HG03175 (cell line): Measurements from ENCODE around the gene NPPC.
A peak's percentile ranks its signal among the peaks of the same experiment; 100 is the strongest.
"Not testable (repeated sequence)": the region's sequence is repeated elsewhere in the genome, so short reads cannot be mapped to it uniquely, and the experiment has no call there.

Experiments used
- ATAC-seq: cut with Tn5 transposase; IDR thresholded peaks from one replicate; pipeline ENCODE4 v1.9.1; 2021; ENCODE audit warnings: mild to moderate bottlenecking, moderate library complexity; ENCODE audit not compliant: unreplicated experiment

The NPPC gene, protein sequence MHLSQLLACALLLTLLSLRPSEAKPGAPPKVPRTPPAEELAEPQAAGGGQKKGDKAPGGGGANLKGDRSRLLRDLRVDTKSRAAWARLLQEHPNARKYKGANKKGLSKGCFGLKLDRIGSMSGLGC

DNA sequence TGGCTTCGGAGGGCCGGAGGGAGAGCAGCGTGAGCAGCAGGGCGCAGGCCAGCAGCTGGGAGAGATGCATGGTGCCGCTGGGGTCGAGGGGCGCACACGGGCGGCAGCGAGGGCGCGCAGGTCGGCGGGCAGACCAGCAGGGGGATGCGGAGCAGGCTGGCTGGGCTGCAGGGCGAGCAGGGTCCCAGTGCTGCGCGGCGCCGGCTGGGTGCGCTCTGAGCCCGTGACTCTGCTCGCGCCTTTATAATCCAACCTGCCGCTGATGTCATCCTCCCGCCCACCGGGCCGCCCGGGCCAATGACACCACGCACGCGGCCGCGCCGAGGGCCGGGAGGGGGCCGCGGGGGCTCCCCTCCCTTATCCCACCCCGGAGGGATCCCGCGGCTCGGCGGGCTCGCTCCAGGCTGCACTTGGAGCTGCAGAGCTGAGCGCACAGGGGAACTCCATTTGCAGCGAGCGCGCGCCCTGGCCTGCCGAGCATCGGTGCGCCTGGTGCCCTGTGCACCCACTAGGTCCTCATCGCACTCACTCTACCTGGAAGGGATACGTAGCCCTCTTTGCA lies at the start of gene NPPC:
Gene NPPC, minus strand, starts transcription at position 217 of the 562 bp plus-strand sequence. Its CDS starts 147 bp downstream, at position 70.
- peak; percentile 46 for ATAC-seq

DNA sequence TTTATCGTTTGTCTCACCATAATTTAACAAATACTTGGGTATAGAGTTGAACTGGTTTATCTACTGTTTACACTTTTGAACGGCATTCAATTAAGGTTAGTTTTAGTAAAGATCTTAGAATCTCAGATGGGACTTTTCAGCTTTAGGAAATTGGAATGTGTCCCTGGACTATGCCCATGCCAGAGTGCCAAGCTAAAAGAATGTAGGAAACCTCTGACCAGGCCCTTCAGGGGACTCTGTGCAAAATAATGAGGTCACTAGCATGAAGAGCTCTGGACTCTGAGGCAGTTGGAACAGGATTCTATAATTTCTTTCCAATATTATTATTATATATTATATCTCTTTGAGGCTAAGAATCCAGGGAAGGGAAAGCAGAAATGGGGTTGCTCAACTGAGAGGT lies 48.8 kb upstream of the NPPC start:
- no peak for ATAC-seq

DNA sequence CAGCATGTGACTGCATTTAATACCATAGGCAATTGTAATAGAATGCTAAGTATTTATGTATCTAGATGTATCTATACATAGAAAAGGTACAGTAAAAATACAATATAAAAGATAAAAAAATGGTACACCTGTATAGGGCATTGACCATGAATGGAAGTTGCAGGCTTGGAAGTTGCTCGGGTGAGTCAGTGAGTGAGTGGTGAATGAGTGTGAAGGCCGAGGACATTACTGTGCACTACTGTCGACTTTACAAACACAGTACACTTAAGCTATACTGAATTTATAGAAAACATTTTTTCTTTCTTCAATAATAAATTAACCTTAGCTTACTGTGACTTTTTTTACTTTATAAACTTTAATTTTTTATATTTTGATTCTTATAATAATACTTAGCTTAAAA lies 44.3 kb upstream of the NPPC start:
- ATAC-seq: no peak

DNA sequence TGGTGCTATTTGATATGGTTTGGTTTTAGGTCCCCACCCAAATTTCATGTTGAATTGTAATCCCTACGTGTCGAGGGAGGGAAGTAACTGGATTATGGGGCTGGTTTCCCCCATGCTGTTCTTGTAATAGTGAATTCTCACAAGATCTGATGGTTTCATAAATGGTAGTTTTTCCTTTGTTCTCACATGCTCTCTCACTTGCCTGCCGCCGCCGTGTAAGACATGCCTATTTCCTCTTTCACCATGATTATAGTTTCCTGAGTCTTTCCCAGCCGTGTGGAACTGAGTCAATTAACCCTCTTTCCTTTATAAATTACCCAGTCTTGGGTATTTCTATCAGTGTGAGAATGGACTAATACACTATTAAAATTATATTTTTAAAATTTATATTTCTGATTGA lies 42.6 kb upstream of the NPPC start:
- ATAC-seq: no peak

DNA sequence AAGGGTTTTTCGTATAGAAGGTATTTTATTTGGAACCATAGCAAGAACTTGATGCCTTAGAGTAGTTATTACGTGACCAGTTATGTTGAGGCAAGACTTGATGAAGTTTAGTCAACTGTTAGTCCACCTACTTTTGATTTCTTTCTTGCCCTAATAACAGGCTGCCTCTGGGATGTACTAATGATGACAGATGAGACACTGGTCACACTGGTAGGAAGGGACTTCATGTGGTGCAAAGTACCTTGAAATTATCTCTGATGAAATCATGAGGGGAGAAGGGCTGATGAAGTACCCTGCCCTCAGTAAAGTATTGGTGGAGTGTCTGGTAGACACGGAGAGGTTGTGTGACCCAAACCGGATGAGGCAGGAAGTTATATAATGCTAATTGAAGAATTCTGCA lies 40.7 kb upstream of the NPPC start:
- ATAC-seq: no peak

DNA sequence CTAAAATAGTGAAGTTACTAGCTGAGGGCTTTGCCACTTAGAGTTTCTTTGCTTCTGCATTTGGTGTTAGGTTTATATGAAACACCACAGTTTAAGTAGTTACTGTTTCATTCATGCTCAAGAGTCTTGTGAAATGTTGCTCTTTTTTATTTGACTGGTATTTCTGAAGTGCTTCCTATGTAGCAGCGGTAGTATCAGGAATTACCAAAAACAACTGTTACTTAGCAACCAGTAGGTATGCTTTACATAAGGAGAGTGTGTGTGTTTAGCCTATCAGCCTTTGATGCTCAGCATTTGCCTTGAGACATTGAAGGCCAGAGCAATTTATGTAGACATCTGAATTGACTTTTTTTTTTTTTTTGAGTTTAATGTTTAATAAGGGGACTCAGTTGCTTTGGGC lies 38.9 kb upstream of the NPPC start:
- ATAC-seq: no peak

DNA sequence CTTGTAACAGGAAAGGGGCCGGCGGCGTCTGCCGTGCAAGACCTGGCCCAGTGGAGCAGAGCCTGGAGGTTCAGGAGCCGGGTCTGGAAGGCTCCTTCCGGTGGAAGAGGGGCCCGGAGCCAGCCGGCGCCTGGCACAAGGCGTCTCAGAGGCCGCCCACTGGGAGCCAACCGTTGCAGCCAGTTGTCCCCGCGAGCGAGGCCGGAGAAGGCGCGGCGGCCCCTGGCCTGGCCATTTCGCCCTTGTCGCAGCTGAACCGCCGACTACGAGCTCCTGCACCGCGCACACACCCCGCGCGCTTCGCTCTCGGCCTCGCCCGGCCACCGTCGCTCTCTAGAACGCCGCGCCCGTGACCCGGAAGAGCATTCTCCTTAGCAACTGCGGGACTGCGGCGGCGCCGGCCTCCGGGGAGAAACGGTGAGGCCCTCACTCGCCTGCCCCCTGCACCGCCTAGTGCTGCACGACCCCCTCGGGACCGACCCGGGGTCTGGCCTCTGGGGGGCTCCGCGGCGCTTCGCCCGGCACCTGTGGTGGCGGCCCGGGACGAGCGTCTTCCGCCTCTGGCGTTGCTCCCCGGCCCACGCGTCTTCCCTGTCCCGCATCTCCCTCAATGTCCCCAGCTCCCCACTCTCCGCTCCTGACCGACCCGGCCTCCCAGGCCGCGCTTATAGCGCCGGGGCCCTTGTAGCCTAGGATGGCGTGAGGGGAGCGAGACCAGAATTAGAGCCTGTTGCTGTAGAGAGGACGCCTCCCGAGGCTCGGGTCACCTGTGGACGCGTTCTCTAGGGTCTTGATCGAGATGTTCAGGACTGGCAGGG lies 35.4 kb upstream of the NPPC start, which contains the start of gene DIS3L2:
Gene DIS3L2, plus strand, starts transcription at position 365 of the 818 bp plus-strand sequence. CDS start 53,215 bp downstream, outside the sequence.
- ATAC-seq: peak; percentile 97

DNA sequence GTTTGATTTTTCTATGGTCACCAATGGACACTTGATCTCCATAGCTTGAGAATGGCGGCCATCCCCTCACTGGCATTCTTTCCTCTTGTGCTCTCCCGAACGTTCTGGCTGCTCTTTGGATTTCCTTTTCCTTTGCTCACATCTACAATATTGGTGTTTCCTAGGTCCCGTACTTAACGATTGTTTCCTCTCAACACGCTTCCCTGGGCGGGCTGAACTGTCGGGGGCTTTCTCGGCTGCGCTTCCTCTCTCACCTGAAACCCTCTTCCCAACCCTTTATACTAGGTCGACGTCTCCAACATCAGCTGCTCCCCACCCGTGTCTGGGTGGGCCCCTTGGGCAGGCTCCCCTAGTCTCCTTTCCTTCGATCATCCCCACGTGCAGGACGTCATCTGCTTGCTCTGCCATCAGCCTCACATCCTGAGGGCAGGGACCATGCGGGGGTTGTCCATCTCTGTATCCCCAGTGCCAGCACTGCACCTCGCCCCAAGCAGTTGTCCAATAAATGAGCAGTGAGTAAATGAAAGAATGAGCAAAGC lies 34.7 kb upstream of the NPPC start:
- ATAC-seq: no peak

DNA sequence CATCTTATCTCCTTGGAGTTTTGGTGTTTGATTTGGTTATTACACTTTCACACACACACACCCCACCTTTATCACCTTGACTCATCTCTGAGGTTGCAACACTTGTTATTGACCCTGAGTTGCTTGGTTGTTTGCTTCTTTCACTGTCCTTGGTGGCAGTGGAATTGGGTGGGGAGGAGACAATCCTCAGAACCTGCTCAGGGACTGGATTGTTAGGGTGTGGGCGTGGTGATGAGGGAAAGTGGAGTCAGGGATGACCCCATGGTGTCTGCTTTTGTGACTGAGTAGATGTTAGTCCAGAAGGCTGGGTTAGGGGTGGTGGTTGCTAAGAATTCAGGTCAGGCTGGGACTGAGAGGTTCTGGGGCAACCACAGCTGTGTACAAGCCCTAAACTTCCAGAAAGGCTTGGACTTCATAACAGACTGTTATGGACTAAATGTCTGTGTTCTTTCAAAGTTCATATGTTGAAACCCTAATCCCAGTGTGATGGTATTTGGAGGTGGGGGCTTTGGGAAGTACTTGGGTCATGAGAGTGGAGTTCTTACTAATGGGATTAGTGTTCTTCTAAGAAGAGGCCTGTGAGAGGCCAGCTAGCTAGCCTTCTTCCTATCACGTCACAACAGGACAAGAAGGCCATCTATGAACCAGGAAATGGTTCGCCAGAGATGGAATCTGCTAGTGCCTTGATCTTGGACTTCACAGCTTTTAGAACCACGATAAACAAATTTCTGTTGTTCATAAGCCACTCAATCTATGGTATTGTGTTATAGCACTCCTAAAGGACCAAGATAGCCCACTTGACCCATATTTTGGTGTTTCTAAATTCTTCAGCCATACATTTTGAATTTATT lies 31.9 kb upstream of the NPPC start:
- ATAC-seq: no peak

DNA sequence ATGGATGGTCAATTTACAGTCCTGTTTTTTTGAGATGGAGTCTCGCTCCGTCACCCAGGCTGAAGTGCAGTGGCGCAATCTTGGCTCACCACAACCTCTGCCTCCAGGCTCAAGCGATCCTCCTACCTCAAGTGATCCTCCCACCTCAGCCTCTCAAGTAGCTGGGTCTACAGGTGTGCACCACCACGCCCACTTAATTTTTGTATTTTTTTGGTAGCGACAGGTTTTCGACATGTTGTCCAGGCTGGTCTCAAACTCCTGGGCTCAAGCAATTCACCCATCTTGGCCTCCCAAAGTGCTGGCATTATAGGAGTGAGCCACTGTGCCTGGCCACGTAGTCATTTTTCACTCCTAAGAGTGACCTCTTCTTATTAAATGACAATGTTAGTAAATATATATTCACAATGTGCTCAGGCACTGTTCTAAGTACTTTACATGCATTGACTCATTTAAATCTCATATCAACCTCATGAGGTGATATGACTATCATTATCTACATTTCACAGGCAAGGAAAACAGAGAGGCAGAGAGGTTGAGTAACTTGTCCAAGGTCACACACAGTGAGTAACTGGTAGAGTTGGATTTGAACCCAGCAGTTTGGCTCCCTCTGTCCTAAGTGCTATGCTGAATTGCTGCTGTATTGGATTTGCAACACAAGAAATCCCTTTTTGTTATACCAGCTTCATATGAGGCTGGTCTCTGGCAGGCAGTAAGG lies 29.7 kb upstream of the NPPC start:
- ATAC-seq: no peak

DNA sequence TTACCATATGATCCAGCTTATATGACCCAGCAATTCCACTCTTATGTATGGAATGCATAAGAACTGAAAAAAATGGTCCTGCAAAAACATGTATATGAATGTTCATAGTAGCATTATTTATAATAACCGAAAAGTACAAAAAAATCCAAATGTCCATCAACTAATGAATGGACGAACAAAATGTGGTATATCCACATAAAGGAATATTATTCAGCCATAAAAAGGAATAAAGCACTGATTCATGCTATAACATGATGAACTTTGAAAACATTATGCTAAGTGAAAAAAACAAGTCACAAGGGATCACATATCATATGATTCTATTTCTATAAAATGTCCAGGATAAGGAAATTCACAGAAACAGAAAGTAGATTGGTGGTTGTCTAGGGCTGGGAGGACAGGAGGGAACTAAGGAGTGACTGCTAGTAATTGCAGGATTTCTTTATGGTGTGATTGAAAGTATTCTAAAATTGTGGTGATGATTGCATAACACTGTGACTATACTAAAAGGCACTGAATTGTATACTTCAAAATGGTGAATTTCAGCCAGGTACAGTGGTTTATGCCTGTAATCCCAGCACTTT lies 25.3 kb upstream of the NPPC start:
- no peak for ATAC-seq

DNA sequence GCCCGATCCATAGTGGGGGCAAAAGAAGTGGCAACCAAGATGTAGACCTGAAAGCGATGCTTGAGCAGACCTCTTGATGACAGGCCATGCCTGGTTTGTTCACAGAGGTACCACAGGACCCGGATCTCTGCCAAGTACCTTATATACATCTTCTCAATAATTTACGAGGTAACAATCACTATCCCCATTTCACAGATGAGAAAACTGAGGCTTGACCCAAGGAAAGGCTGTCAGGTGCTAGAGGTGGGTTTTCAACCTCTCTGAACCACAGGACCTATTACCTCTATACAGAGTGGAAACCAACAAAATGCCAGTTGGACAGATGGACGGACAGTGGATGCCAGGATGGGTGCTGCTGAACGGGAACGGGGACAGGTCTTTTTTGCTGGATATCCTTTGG lies 21.5 kb upstream of the NPPC start:
- ATAC-seq: no peak

DNA sequence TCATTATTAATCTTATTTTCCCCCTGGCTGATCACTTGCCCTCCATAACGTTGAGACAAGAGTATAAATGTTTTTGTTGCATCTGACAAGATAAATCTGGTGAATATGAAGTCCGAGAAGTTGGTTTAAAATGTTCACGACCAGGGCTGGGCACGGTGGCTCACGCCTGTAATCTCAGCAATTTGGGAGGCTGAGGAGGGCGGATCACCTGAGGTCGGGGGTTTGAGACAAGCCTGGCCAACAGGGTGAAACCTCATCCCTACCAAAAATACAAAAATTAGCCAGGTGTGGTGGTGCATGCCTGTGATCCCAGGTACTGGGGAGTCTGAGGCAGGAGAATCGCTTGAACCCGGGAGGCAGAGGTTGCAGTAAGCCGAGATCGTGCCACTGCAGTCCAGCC lies 20.9 kb upstream of the NPPC start:
- not testable (repeated sequence) for ATAC-seq

DNA sequence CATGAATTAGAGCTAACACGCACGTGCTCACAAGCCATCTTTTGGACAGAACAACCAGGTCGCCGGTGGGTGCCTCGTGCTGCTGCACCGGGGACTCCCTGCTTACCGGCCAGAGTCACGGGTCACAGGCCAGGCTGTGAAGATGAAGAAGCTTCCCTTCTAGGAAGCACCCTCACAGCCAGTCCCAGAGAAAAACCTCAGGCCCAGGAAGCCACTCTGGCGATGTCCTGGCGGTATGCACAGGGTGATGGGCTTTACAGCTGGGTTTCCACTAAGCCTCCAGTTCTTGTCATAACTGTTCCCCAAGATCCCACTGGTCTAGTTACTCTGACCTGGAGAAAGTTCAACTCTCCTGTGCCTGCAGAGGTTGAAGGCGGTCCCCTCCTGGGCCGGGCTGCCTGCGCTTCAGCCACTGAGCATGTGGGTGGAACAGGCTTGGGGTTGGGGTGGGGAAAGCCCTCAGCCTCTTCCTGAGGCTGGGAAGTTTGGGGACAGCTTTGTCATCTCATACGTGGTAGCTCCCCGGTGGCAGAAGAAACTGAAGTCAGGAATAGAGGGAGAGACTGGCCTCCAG lies 20.1 kb upstream of the NPPC start:
- ATAC-seq: no peak

DNA sequence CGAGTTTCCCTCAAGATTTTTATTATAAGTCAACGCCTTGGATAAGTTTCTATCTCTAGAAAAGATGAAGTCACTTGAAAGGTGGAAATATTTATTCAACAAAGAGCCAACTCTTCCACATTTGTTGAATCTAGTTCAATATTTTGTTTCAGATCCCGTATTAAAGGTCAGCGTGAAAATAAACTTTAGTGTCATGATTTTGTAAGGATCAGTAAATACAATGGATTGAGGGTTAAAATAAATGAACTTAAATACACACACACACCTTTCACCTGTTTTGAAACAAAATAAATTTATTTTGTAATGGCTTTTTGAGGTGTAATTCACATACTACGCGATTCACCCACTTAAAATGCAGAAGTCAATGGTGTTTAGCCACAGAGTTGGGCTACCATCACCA lies 16.0 kb upstream of the NPPC start:
- ATAC-seq: no peak

DNA sequence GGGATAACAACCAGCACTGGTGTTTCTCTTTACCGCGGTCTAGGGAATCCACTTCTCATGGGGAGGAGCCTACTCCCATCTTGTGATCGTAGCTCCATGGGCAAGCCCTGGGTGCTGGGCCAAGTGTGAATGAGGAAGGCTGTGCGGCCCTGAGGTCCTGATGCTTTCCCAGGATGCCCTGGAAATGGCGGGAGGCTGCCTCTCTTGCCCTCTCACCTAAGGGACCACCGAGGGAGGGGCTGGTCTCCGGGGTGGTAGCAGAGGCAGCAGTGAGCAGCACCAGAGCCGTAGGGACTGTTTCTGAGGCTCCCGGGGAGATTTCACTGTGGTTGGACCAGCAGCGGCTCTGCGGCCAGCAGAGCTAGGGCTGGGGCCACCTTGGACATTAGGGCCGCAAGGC lies 15.5 kb upstream of the NPPC start:
- no peak for ATAC-seq

DNA sequence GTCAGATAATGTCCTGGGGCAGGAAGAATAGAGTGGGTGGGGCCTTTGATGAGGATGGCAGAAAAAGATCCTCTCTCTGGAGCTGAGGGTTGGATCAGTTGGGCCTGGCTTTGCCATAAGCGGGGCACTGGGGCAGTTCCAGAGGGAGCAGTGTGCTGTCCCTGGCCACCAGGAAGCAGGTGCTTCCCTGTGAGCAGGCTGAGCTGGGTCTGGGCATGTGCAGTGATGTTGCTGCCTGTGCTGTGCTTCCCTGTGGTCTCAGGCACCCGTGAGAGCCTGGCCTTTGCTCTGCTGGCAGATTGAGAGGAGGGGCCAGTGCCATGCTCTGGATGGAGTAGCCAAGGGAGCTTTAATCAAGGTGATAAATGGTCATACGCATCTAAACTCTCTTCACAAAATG lies 14.6 kb upstream of the NPPC start:
- no peak for ATAC-seq

DNA sequence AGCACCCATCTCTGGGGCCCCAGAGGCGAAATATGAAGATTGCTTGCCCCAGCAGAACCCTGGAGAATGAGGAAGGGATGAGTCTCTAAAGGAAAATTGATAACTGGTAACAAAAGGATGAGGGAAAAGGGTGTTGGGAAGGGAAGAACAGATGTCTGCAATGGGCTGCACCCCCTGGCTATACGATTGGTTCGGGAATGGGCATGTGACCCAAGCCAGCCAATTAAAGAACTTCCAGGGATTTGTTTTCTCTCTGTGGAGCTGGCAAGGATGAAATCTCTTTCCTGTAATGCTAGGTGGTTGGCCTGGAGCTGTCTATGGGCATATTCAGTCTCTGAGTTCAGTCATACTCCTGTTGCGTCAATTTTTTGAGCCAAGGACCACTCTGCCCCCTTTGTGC lies 12.8 kb upstream of the NPPC start:
- ATAC-seq: no peak

DNA sequence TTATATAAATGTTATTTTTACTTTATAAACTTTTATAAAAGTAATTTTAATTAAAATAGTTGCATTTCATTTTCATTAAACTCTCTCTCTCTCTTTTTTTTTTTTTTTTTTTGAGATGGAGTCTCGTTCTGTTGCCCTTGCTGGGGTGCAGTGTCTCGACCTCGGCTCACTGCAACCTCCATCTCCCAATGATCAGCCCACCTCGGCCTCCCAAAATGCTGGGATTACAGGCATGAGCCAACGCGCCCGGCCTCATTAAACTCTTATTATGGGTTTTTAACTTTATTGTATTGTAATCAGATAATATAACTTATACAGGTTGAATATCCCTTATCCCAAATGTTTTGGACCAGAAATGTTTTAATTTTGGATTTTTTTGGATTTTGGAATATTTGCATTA lies 10.9 kb upstream of the NPPC start:
- no peak for ATAC-seq

DNA sequence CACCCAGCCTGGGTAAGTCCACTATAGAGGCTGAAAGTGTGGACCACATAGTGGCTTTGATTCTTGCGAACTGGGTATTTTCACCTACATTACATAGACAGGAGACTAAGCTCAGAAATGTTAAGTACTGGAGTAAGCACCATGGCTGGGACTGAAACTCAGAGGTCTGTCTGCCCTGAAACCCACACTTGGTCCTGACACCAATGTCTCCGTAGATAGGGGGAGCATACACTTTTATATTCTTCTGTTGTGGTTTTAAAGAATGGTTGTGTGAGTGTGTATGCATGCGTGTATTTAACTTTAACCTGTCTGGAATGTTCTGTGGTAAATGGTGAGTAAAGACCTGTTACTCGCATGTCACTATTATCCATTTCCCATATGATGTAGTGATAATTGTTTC lies 10.3 kb upstream of the NPPC start:
- no peak for ATAC-seq
